GM19351 (cell line): ENCODE results near the gene MOGAT1.
"Not testable (repeated sequence)": the region's sequence is repeated elsewhere in the genome, so short reads cannot be mapped to it uniquely, and the experiment has no call there.

Source experiments
- ATAC-seq: cut with Tn5 transposase; IDR thresholded peaks from one replicate; pipeline ENCODE4 v1.9.1; 2021; ENCODE audit warnings: mild to moderate bottlenecking, moderate library complexity; ENCODE audit not compliant: unreplicated experiment

MOGAT1 gene

DNA sequence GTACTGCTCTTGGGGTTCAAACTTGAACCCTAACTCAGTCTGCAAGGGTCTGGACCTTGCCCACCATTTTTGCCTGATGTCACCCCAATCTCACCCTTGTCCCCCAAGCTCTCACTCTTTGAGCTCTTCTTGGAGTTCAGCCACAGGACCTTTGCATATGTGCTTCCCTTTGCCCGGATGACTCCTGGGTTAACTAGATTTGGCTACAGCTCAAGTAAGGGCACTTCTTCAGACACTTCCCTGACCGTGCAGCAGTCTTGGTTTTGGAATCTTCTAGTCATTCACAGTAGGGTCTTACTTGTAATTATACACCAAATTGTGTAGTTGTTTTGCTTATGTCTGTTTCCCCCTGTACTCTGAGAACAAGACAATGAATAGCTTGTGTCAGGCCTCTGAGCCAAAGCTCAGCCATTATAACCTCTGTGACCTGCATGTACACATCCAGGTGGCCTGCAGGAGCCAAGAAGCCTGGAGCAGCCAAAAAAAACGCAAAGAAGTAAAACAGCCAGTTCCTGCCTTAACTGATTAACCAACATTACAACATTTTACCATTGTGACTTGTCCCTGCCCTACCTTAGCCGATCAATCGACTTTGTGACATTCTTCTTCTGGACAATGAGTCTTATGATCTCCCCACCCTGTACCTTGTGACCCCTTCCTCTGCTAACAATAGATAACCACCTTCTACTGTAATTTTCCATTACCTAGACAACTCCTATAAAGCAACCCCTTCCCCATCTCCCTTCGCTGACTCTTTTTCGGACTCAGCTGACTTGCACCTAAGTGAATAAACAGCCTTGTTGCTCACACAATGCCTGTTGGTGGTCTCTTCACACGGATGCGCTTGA lies 1.0 kb upstream of the MOGAT1 start:
- ATAC-seq: no peak

DNA sequence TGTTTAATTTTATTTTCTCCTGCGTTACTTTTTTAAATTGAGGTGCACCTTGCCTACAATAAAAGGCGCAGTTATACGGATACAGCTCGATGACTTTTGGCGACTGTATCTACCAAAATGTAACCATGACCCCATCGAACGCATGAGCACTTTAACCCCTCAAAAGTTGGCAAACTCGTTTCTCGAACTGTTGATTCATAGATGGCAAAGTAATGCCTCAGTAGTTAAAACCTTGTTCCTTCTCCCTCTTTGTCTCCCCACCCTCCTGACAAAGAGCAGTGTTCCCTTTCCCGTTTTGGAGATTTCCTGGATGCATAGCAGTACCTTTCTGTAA lies 577 bp downstream of the MOGAT1 start:
- ATAC-seq: no peak

DNA sequence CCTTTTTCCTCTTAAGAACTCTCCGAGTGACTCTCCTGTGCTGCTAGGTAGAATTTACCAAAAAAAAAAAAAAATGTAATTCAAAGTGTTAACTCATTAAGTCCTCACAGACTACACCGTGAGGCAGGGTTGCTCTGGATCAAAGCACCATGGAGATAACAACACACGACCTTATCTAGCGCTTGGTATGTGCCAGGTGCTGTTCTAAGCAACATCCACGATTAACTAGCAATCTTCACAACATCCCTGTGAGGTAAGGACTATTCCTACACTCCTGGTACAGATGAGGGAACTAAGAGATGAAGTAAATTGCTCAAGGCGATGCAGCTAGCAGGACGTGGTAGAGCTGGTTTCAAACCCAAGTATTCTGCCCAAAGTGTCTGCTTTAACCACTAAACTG lies 1.8 kb downstream of the MOGAT1 start:
- no peak for ATAC-seq

DNA sequence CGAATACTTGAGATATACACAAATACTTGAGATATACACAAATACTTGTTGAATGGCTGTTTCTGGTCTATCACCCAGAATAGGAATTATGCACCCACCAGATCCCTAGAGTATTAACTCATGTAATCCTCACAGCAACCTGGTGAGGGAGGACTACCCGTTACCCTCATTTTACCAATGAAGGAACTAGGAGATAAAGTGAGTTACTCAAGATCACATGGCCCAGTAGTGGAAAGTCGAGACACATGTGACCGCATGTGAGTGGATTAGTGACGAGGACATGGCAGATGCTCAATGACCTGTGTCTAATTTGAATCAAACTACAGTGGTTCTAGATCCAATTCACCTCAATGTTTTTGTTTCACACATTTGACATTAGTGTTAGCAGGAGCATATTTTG lies 2.4 kb downstream of the MOGAT1 start:
- ATAC-seq: peak; percentile 52

DNA sequence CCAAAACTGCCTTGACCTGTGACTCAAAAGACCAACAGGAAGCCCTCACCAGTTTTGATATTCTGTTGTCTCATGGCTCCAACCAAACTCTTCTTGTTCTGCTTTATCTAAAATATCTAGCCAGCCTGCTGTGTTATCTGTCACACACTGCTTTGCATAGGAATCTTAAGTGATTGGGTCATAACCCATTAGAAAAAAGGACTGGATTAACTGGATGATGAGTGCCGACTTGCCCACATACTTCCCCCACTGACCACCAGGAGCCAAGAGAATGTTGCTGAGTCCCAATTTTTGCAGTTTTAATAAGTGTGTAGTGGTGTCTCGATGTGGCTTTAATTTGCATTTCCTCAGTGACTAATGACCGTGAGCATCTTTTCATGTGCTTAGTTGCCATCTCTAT lies 6.5 kb downstream of the MOGAT1 start:
- no peak for ATAC-seq

DNA sequence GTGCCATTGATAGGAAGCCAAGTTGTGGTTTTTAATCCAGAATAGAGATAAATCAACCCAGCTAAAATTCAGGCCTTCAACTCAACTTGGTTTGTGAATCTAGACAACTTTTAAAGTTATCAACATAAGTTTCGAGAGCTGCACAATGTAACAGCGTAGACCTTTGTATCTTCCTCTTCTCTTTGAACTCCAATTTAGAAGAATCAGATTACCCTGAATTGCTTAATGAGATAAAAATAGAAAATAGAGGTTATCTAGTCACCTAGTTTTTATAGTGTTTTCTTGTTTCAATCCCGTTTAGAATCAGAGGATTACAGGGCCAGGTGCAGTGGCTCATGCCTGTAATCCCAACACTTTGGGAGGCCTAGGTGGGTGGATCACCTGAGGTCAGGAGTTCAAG lies 12.3 kb downstream of the MOGAT1 start:
- ATAC-seq: no peak

DNA sequence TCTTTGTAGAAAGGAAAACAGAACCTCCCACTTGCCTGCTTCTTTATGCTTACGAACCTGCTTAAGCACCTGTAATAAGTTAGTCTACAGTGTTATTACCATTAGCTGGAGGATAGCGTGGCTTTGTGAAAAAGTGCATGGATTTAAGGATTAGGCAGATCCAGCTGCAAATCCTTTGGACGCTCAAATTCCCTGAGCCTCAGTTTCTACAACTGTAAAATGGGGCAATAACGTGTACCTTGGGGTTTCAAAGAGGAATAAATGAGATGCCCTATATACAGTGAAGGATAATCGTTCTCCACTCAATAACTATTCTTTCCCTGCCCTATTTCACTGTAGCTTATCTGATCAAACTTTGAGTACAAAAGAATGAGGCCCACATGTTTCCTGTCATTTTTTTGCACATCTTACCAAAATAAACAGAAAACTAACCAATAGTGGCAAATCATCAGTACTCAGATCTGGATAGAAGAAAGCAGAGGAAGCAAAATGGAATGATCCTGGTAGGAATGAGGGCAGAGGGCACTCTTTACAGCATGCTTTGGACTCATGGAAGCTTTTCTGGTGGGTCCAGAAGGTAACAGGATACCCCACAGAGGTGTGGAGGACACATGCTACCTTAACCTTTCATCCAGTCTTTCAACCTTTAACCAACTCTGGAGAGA lies 14.8 kb downstream of the MOGAT1 start:
- ATAC-seq: no peak

DNA sequence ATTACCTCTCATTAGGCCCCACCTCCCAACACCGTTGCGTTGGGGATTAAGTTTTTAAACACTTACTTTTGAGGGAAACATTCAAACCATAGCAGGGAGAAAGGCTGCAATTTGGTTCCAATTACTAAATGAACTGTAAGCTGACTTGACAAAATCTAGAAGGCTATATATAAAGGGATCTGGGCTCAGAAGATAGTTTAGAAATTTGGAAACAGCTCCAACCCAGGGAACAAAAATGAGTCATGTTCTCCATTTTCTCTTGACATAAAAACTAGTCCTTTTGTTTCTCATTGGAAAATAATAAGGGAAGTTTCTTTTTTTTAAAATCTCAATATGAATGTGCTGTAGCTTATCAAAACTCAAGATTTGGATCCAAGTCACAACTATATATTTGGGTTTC lies 17.5 kb downstream of the MOGAT1 start:
- ATAC-seq: no peak

DNA sequence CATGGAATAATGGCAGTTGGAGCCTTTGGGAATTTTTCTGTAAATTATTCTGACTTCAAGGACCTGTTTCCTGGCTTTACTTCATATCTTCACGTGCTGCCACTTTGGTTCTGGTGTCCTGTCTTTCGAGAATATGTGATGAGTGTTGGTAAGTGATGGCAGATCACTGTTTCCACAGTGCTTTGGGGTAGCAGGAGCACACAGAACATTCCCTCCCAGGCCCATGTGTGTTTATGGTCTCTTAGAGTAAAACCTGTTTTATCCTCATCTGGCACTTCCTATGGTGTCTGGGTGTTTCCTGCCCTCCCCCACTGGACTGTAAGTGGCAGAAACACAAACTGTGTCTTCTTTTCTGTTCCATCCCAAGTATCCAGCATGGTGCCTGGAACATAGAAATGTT lies 17.9 kb downstream of the MOGAT1 start:
- ATAC-seq: no peak

DNA sequence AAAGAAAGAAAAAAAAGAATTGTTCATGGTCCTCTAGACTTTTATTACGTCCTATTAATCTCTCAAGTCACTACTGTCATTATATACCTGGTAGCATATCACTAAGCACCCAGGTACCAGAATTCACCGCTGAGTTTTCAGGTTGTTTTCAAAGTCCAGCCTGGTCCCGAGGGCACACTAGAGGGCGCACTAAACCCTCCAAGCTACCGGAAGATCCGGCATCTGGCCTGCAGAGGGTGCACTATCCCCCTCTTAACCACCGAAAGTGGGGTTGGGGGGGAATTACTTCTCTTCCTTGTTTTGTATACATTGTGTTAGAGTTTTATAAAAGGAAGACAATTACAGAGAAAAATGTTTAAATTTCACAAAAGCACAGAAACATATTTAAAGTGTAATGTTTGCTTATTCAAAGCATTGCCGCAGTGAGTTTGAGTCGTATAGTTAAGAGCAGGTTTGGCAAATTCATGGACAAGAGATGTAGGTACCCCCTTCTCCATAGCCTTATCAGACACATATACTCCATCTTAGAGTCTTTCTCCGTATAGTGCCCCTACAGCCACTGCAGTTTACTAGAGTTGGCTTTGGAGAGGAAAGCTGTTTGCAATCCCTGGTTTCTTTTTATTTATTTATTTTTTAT lies 19.2 kb downstream of the MOGAT1 start:
- peak; percentile 95 for ATAC-seq

DNA sequence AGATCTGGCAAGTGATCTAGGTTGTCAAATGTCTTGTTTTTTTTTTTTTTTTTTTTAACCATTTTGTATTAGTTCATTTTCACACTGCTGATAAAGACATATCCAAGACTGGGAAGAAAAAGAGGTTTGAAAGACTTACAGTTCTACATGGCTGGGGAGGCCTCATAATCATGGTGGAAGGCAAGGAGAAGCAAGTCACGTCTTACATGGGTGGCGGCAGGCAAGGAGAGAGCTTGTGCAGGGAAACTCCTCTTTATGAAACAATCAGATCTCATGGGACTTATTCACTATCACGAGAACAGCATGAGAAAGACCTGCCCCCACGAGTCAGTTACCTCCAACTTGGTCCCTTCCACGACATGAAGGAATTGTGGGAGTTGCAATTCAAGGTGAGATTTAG lies 22.0 kb downstream of the MOGAT1 start:
- not testable (repeated sequence) for ATAC-seq

DNA sequence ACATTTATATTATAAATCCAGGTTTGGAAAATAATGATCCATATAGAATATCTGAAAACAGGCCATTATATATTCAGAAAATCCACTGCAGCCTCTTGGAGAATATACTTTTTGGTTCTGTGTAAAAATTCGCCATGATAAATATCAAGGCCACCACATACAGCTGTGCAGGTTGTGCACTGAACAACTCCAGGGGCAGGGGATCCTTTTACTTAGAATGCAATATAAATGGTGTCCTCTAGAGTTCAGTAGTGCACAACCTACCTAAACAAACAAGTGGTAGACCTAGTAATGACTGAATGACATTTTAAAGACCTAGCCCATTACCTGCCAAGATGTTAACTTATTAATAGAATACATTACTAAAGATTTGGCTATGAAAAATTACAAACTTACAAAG lies 22.4 kb downstream of the MOGAT1 start:
- ATAC-seq: peak; percentile 61

DNA sequence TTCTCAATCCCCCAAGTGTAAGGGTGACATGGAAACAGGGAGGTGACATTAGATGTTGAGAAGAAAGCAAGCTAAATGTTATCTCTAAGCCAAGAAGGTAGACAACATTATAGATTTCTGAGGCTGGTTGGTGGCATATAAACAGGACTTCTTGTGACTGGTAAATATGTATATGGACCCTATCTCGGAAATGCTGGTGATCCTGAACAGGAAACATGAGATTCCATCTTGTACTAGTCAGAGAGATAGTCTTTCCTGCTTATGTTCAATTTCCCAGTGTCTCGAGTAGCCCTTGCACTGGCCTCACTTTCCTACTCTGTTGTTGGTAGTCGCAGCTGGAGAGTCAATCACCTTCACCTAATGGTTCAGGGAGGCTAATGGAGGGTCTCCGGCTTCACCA lies 26.8 kb downstream of the MOGAT1 start:
- ATAC-seq: no peak

DNA sequence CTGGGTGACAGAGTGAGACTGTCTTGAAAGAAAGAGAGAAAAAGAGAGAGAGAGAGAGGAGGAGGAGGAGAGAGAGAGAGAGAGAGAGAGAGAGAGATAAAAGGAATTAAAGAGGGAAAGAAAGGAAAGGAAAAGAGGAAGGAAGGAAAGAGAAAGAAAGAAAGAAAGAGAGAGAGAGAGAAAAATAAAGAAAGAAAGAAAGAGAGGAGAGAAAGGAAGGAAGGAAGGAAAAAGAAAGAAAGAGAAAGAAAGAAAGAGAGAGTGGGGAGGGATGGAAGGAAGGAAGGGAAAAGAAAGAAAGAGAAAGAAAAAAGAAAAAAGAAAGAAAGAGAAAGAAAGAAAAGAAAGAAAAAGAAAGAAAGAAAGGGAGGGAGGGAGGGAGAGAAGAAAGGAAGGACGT lies 29.8 kb downstream of the MOGAT1 start:
- no peak for ATAC-seq

DNA sequence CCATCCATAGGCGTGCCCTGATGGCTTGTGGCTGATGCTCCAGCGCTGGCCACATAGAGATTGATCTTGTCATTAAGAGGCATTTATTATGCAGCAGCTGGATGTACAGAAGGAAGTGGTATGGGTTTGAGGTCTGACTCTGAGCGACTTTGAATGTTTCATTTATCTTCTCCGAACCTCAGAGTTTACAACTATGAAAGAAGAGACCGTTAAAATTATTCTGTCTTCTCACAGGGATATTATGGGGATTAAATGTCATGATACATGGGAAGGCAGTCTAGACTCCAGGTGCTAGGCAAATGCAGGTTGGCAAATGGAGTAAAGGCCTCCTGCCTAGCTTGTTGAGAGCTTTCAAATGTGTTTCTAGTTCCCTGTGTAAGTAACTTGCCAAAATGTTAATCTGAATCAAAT lies 30.3 kb downstream of the MOGAT1 start:
- ATAC-seq: no peak

DNA sequence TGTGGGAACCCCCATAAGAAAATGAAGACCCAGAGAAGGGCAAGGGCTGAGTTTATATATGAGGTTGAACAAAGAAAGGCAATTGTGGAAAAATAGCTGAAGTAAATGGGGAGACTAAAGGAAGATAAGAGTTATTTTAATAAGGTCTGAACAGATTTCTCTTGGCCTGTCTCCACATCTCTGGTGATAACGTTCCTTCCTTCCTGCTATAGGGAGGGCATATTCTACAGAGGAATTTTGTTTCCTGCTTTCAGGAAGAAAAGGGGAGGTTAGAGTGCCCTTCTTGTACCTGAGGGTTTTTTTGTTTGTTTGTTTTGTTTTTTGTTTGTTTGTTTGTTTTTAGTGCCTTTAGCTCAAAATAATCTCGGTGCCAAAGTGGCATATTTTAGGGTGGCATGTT lies 31.6 kb downstream of the MOGAT1 start:
- no peak for ATAC-seq

DNA sequence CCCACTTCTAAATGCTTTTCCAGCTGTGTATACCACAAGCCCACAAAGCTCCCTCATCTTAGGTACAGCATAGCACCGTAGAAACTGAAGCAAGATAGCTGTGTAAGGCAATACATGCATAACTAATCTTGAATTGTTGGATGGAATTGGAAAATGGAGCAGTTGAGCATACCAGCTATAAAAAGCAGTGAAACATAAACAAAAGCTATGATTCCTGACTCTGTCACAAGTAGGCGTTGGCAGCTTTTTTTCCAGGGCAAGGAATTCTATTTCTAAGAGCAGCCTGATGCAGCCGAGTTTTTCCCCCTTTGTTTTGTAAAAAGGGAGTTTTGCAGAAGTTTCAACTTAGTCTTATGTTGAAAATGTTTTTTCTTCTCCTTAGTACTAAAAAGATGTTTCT lies 32.4 kb downstream of the MOGAT1 start:
- ATAC-seq: no peak

DNA sequence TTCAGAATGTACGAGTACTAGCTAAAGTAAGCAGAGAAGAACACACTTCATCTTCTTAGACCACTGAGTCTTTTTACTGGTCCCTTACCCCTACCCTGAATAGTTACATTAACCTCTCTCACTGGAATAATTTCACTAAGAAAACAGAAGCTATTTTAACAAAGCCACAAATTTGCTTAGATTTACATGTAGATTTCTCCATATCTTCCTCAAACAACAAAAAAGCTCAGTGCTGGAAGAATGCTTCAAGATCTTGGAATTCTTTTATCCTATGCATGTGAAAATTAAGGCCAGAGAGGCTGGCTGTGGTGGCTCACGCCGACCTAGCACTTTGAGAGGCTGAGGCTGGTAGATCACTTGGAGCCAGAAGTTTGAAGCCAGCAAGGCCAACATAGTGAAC lies 35.2 kb downstream of the MOGAT1 start:
- ATAC-seq: no peak

DNA sequence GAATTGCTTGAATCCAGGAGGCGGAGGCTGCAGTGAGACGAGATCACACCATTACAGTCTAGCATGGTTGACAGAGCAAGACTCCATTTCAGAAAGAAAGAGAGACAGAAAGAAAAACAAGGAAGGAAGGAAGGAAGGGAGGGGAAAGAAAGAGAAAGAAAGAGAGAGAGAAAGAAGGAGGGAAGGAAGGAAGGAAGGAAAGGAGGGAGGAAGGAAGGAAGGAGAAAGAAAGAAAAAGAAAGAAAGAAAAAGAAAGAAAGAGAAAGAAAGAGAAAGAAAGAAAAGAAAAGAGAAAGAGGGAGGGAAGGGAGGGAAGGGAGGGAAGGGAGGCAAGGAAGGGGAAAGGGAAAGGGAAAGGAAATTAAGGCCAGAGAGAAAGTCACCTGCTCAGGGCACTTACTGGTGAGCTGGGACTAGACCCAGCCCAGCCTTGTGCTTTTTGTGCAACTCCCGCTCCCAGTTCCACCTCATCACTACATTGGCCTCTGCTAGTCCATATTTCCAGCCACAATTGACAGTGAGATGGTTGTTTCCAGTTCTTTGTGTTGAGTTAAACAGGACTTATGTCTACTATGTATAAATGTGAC lies 35.7 kb downstream of the MOGAT1 start:
- ATAC-seq: no peak

DNA sequence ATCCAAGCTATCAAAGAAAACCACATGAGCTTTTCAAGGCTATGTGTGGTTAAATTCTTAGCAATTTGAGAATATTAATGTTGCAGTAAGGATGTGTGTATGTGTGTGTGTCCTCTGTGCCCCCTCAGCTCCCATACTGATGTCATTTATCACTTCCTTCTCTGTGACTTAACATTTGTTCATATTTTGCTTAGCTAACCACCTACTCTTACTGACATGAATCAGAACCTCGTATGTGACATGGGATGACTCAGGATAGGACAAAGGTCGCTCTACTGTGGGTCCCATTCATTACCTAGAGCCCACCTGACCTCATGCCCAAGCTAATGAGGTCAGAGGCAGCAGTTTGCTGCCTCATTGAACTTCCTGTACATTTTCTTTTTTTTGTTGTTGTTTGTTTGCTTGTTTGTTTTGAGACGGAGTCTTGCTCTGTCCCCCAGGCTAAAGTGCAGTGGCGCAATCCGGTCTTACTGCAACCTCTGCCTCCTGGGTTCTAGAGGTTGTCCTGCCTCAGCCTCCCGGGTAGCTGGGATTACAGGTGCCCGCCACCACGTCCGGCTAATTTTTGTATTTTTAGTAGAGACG lies 36.3 kb downstream of the MOGAT1 start:
- peak; percentile 65 for ATAC-seq

DNA sequence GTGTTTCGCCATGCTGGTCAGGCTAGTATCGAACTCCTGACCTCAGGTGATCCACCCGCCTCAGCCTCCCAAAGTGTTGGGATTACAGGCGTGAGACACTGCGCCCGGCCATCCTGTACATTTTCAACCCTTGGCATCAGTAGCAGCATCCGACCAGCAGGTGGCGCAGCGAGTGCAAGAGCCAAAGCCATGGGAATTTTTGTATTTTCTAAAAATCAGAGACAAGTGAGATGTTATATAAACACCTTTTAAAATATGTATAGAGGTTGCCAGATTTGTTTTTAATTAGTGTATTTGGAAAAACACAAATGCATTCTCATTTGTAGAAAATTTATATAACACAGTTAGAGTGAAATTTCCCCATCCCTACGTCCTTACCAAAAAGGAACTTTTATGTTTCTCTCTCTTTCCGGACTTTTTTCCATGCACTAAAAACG lies 36.8 kb downstream of the MOGAT1 start:
- peak; percentile 53 for ATAC-seq
